GM19452 (cell line): ENCODE data around the gene KRTAP5-9.
"Not testable (repeated sequence)": the region's sequence is repeated elsewhere in the genome, so short reads cannot be mapped to it uniquely, and the experiment has no call there.

Experiments used
- ATAC-seq: cut with Tn5 transposase; IDR thresholded peaks from one replicate; pipeline ENCODE4 v1.9.1; 2021; ENCODE audit not compliant: unreplicated experiment

Gene KRTAP5-9

GRCh38 chr11:71548120-71548519, at the start of gene KRTAP5-9:
TSS of gene KRTAP5-9 (plus strand) at chr11:71548420. CDS start at chr11:71548658, 238 bp downstream.
- no peak for ATAC-seq

GRCh38 chr11:71499125-71499524, 49.1 kb upstream of the KRTAP5-9 start:
- no peak for ATAC-seq

- no peak for ATAC-seq
These were observed 48.7 kb upstream of the KRTAP5-9 start for GRCh38 chr11:71499546-71499945.

GRCh38 chr11:71500601-71501021, 47.6 kb upstream of the KRTAP5-9 start:
- ATAC-seq = no peak

GRCh38 chr11:71501071-71501985, 46.9 kb upstream of the KRTAP5-9 start:
- no peak for ATAC-seq

GRCh38 chr11:71502026-71502425, 46.2 kb upstream of the KRTAP5-9 start:
- ATAC-seq = no peak

GRCh38 chr11:71502871-71503435, 45.3 kb upstream of the KRTAP5-9 start:
- no peak for ATAC-seq

- no peak for ATAC-seq
These were observed 43.7 kb upstream of the KRTAP5-9 start for GRCh38 chr11:71504531-71504930.

- ATAC-seq = no peak
These were observed 43.2 kb upstream of the KRTAP5-9 start for GRCh38 chr11:71505001-71505400.

GRCh38 chr11:71505781-71506180, 42.4 kb upstream of the KRTAP5-9 start:
- no peak for ATAC-seq

- no peak for ATAC-seq
These were observed 41.1 kb upstream of the KRTAP5-9 start for GRCh38 chr11:71507102-71507501.

GRCh38 chr11:71518506-71519471, 29.4 kb upstream of the KRTAP5-9 start:
- ATAC-seq = no peak

- ATAC-seq = no peak
These were observed 28.7 kb upstream of the KRTAP5-9 start for GRCh38 chr11:71519546-71519945.

- ATAC-seq = no peak
These were observed 22.9 kb upstream of the KRTAP5-9 start for GRCh38 chr11:71525188-71525937.

GRCh38 chr11:71525938-71526495, 22.2 kb upstream of the KRTAP5-9 start:
- ATAC-seq = no peak

GRCh38 chr11:71526796-71527575, 21.2 kb upstream of the KRTAP5-9 start, which contains the start of gene KRTAP5-7:
TSS of gene KRTAP5-7 (plus strand) at chr11:71527267. CDS start at chr11:71527301, 34 bp downstream.
- ATAC-seq = not testable (repeated sequence)

- ATAC-seq = no peak
These were observed 20.5 kb upstream of the KRTAP5-9 start for GRCh38 chr11:71527576-71528210.

GRCh38 chr11:71530602-71531001, 17.6 kb upstream of the KRTAP5-9 start:
- no peak for ATAC-seq
